KMS-11 (cell line): ENCODE measurements around the gene NELL1.

Experiments
- H2AFZ ChIP-seq: fragments of 200-600 bp; sonication (generic); 2 replicates; pipeline ENCODE4 v1.6.1; 2016; ENCODE audit warnings: antibody characterized with exemption, mixed run types, low read depth
- H3K27ac ChIP-seq: fragments of 200-600 bp; sonication (generic); 2 replicates; pipeline ENCODE4 v1.6.1; 2016; ENCODE audit warnings: mild to moderate bottlenecking, mixed run types
- H3K27me3 ChIP-seq: fragments of 200-600 bp; sonication (generic); 2 replicates; pipeline ENCODE4 v1.6.1; 2017; ENCODE audit warnings: mild to moderate bottlenecking, low read depth, mixed run types, moderate library complexity; ENCODE audit not compliant: insufficient read depth
- H3K36me3 ChIP-seq: fragments of 200-600 bp; sonication (generic); 2 replicates; pipeline ENCODE4 v1.6.1; 2017; ENCODE audit warnings: mild to moderate bottlenecking, mixed run types; ENCODE audit not compliant: insufficient read depth
- H3K4me1 ChIP-seq: fragments of 200-600 bp; sonication (generic); 2 replicates; pipeline ENCODE4 v1.6.1; 2016; ENCODE audit warnings: mild to moderate bottlenecking, low read depth, mixed run types; ENCODE audit not compliant: poor library complexity, severe bottlenecking
- H3K4me2 ChIP-seq: fragments of 200-600 bp; sonication (generic); 2 replicates; pipeline ENCODE4 v1.7.0; 2016; ENCODE audit warnings: mild to moderate bottlenecking, mixed run types
- H3K4me3 ChIP-seq: fragments of 200-600 bp; sonication (generic); IDR thresholded peaks from 2 replicates; pipeline ENCODE4 v1.6.1; 2017; ENCODE audit warnings: low read depth, low read length, mixed read lengths; ENCODE audit not compliant: insufficient read depth
- H3K79me2 ChIP-seq: fragments of 200-600 bp; sonication (generic); 2 replicates; pipeline ENCODE4 v1.6.1; 2016; ENCODE audit warnings: low read depth, mixed run types; ENCODE audit not compliant: insufficient read depth
- H3K9ac ChIP-seq: fragments of 200-600 bp; sonication (generic); 2 replicates; pipeline ENCODE4 v1.6.1; 2016; ENCODE audit warnings: mild to moderate bottlenecking, mixed run types
- H4K20me1 ChIP-seq: fragments of 200-600 bp; sonication (generic); 2 replicates; pipeline ENCODE4 v1.6.1; 2016; ENCODE audit warnings: mild to moderate bottlenecking, mixed run types; ENCODE audit not compliant: insufficient read depth
- CTCF ChIP-seq: fragments of 200-600 bp; sonication (generic); conservative IDR thresholded peaks from 2 replicates; pipeline ENCODE4 v1.6.1; 2017; ENCODE audit warnings: low read depth, mild to moderate bottlenecking, antibody characterized with exemption, low read length, moderate library complexity, mixed read lengths

The NELL1 gene

GRCh38 chr11:20963596-20963995 is 294.2 kb downstream of the NELL1 start:
- Histone ChIP-seq H3K9ac (no peak overlapping the region), H2AFZ (no peak overlapping the region), H4K20me1 (no peaks in the 10 kb centered on the region), H3K27ac (no peak overlapping the region), H3K79me2 (no peaks in the 10 kb centered on the region), H3K4me1 (no peaks in the 10 kb centered on the region), H3K36me3 (no peaks in the 10 kb centered on the region; the same call in 1 of the 2 replicates), H3K4me3 (no peak overlapping the region), H3K4me2 (no peak overlapping the region), H3K27me3 (no peaks in the 10 kb centered on the region)
- TF ChIP-seq CTCF: no peak

- Histone ChIP-seq H3K4me2 (no peak overlapping the region), H3K79me2 (no peaks in the 10 kb centered on the region)
- no peak for TF ChIP-seq CTCF
Measured at GRCh38 chr11:20964985-20965384, 295.6 kb downstream of the NELL1 start.

GRCh38 chr11:20966489-20966888 is 297.1 kb downstream of the NELL1 start:
- Histone ChIP-seq H3K9ac (no peak overlapping the region), H3K4me3 (no peak overlapping the region), H3K36me3 (no peaks in the 10 kb centered on the region; the same call in 1 of the 2 replicates), H3K4me1 (no peaks in the 10 kb centered on the region), H2AFZ (no peak overlapping the region), H3K27ac (no peak overlapping the region), H3K4me2 (no peak overlapping the region), H4K20me1 (no peaks in the 10 kb centered on the region), H3K27me3 (no peaks in the 10 kb centered on the region), H3K79me2 (no peaks in the 10 kb centered on the region)
- no peak for TF ChIP-seq CTCF

More at GRCh38 chr11:20964985-20965384, 295.6 kb downstream of the NELL1 start:
- Histone ChIP-seq H3K27ac (no peak overlapping the region), H3K36me3 (no peaks in the 10 kb centered on the region; the same call in 1 of the 2 replicates), H2AFZ (no peak overlapping the region), H3K4me3 (no peak overlapping the region), H3K9ac (no peak overlapping the region), H3K27me3 (no peaks in the 10 kb centered on the region), H4K20me1 (no peaks in the 10 kb centered on the region), H3K4me1 (no peaks in the 10 kb centered on the region)

- TF ChIP-seq CTCF: no peak
- Histone ChIP-seq H3K27ac (no peak overlapping the region), H3K4me2 (no peak overlapping the region), H3K79me2 (no peaks in the 10 kb centered on the region), H3K36me3 (no peaks in the 10 kb centered on the region), H2AFZ (no peak overlapping the region), H3K9ac (no peak overlapping the region), H3K4me3 (no peak overlapping the region), H3K27me3 (no peaks in the 10 kb centered on the region), H4K20me1 (no peaks in the 10 kb centered on the region), H3K4me1 (no peaks in the 10 kb centered on the region)
Measured at GRCh38 chr11:20973940-20974559, 304.7 kb downstream of the NELL1 start.
